Activated CD8-positive, alpha-beta memory T cell treated with anti-CD3 and anti-CD28 coated beads, Interleukin-2, amount 50 U/mL, for 48 hours (primary cell): ENCODE measurements around the gene LSAMP.

Source experiments
- DNase-seq: peaks from one replicate; pipeline ENCODE4 v3.0.0-alpha.2; 2020

The LSAMP gene

DNA sequence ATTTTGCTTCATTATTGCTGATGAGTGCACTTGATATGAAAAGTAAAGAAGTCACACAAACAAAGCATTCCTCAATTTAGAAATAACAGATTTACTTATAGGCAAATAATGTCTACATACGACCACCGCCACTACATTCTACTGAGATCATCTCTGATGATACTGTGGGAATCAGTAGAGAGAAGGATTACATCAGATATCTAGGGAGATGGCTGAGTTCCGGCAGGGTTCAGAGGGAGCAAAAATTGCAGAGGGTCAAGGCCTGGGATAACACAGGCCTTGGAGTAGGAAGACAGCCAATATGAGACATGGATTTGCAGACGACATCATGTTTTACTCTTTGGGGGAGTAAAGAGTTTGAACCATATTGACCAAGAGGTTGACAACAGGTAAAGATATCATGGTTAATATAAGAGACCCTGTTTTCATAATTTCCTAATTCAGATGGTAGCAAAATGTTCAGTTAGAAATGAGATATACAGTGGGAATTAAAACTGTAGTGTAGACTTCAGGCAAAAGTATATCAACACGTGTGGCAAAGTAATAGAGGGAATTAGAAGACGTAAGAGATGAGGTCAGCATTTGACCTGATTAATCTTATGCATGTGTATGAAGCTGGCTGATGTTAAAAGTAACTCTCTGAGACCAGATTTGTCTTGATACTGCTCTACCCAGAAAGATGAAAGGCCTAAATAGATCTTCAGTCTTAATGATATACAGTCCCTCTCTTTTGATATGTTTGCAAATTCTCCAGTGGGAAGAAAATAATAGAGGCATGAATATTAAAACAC, 15.6 kb downstream of the LSAMP start:
- DNase-seq = no peak

DNA sequence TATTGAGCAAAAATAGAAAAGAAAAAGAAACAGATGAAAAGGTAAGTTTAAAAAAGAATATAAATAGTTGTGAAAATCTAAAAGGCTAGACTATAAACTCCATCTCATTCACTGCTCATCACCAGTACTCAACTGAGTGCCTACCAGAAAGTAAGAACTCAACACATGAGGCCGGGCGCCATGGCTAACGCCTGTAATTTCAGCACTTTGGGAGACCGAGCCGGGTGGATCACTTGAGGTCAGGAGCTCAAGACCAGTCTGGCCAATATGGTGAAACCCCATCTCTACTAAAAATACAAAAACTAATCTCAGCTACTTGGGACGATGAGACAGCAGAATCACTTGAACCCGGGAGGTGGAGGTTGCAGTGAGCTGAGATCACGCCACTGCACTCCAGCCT, 19.3 kb downstream of the LSAMP start:
- DNase-seq = no peak

DNA sequence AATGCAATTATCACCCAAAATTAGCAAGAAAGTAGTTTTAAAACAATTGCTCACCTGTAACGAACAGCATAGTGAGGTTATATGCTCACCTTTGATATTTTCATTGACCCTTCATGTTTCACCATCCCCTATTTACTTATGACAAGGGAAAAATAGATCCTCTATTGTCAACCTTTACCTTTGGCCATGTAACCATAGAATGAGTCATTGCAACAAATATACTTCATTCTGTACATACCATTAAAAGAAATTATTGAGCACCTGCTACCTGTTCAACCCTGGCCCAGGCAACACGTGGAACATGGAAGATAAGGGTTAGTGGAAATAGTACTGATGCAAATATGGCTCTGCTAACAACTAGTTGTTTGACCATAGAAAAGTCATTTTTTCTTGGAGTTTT, 20.2 kb downstream of the LSAMP start:
- no peak for DNase-seq

DNA sequence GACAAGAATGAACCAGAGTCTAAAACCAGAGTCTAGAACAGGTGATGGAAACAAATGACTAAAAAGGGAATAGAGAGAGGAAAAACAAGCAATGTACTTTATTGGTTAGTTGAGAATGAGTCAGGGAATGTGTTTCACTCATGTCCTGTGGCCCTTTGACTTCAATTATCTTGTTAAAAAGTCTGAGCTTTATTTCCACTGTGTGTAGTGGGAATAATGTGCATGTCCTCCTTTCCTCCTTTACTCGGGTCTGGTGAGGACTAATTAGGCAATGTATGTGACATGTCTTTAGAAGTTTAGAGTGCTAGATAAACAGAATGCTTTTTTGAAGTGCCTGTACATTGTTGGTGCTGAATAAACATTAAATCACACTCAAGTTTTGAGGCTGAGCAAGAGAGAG, 21.3 kb downstream of the LSAMP start:
- DNase-seq = no peak

DNA sequence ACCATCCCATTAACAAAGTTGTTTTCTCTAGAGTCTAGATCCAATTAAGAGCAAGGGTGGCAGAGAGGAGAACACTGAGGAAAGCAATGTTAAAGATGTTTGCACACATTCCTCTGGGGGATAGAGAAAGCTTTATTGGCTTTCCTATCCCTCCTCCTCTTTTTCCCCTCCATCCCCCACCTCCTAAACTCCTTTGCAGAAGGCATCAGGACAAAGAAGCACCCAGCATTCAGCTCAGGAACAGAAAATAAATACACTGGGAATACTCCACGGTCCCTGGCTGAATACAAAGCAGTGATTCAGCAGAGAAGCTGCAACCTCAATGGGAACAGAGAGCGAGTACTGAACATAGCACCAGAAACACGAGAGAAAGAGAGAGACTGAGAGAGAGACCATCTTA, 21.9 kb downstream of the LSAMP start:
- DNase-seq = no peak

DNA sequence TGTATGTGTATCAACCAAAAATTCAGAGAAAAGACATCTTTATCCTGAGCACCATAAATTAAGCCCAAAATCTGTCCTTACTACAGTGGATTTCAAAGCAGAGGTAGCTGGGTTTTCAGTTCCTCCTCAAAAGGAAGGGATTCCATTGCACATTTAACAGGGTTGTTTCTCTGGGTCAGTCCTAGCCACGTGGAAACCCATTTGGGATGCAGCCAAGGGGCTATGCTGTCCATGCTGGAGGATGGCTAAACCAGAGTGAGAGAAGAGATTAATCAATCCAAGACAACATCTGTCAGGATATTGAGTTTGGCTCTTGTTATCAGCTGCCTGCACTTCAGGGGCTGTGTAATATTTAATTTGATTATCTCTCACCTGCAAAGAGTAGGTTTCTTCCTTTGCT, 28.1 kb downstream of the LSAMP start:
- DNase-seq = no peak

DNA sequence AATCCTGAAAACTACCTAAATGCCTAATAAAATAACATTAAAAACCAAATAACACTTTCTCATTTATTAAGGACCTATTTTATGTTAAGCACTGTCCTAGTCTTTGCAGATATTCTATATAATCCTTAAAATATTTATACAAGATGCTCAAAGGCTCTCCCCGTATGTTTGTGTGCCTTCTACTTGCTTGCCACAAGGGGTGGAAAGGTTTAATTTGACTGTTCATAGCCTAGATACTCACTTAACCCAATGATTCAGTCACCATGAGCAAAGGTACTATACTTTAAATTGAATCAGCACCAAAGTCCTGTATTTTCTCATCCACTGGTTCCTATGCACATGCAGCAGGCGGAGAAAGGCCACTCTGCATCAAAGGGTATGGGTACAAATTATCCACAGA, 32.0 kb downstream of the LSAMP start:
- DNase-seq = no peak

DNA sequence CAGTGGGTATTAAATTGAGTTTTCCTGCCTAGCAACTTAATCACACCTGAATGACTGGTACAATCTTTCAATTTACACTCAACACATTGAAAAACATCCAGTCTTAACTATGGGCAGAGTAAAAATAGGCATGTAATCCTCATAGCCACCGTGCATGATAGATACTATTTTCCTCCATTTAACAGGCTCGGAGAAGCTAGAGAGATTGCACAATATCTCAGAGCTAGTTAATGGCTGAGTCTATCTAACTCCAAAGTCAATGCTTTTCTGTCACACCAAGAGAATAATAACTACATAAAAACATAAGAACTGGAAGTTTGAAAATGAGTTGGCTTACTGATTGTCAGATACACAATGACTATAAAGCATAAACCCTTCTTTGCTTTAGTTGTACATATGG, 36.8 kb downstream of the LSAMP start:
- DNase-seq = no peak

DNA sequence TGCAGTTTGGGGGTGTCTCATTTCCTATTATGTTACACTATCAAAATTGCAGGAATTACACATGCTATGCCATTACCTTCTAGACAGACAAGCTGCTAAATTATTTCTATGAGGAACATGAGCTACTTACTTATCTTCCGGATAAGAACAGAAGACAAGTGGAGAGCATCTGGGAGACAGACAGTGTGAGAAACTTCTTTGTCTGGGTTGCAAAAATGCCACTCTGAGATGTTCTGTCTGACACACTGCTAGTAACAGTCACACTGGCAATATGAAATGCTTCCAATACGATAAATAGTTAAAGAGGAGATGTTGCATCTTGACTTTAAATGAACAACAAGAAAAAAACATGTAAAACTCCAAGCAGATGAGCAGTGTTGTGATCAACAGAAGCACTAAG, 40.1 kb downstream of the LSAMP start:
- DNase-seq = no peak

DNA sequence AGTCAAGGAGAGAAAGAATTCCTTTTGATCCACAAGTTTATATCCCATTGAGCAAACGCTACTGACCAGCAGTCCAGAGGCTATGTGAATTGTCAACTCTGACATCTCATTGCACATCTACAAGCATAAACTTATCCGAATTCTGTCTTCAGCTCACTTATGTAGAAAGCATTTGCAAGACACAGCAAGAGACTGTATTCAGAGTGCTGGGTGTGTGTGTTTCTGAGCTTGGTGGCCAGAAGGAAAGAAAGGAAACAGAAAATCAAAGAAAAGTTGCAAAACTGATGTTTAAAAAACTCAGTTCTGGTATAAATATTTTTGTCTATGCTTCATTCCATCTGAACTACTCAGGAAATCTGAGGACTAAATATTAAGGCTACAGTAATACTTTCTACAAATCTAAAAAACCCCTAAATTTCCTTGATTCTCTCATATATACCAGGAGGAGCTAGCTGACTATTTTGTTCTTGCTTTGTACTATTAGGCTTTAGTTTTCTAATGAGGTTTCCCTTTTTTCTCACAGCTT, 45.5 kb downstream of the LSAMP start:
- no peak for DNase-seq

DNA sequence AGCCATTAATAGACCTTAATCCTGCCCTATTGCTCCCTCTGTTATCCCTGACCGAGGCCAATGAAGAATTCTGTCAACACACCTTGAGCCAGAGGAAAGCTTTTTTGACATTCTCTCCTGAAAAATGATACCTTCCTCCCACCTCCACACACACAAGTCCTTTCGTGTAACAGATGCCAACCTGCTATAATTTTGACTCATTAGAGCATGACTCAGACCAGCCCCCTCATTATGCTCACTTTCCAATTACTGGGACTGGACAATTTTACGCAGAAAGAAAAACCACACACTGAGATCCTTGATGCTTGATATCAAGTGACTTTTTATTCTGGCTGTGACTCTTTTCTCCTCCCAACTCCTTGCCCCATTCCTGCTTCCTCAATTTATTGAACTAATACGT, 50.9 kb downstream of the LSAMP start:
- no peak for DNase-seq

DNA sequence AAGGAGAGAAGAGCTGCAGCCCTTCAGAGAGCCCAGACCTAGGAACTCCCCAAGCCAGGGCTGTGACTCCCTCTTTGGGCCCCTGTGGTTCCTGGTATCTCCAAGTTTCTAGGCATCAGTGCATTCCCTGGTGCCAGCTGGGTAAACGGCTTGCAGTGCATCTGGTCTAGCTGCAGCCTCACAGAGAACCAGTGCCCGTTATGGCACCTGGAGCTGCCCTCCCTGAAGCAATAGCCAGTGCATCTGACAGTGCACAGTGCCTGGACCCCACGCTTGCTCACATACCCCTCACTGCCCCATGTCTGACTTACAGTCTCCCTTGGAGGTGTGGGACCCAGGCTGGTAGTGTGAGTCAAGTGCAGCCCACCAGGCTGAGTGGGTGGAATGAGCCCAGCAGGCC, 52.1 kb downstream of the LSAMP start:
- no peak for DNase-seq

DNA sequence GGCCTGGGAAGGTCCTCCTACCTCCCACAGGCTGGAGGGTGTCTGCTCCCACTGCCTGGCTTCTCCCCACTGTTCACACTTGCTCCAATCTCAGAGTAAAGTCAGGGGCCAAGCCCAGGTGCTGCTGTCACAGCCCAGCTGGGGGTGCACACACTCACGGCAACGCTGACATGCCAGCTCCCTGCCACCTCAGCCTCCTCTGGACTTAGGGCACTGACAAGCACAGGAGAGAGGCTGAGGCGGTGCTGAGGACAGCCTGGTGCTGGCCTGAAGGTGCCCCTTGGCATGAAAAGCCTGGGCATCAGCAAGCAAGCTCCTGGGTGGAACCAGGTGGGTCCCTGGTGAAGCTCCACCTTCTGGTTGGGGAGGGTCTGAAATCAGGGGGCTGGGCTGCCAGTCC, 53.0 kb downstream of the LSAMP start:
- DNase-seq = no peak

DNA sequence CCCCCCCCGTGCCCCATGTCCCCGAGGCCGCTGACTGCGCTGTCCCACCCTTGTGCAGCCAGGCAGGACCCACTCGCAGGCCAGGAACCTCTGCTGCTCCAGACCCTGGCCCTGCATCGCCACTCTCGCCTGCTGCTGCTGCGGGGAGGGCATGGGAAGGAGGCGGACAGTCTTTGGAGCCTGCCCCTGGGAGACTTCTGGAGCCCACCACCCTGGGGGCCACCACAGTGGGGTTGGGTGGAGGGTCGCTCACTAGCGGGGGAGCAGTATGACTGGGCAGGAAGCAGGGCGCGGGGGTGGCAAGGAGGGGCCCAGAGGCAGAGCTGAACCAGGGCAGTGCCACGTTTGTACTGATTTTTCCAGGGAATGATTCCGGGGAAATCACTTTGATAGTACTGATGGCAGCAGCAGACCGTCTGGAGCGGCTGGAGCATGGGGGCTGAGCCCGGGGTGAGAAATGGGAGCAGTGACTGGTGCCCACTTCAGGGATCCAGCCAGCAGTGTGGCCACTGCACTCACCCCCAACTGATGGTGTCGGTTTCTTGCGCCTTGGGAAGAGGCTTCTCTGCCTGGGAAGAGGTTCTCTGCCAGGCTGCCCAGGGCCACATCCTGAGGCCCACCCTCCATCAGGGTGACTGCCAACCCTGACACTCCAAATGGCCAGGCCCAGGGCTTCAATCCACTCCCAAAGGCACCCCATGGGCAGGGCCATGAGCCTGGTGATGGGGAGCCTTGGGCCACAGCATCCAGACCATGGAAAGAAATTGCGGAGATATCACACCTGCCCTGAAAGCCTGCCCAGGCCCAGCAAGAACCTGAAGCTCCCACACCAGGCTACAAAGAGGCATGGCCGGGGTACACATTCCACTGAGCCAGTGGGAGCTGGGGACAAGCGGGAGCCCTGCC, 53.7 kb downstream of the LSAMP start:
- no peak for DNase-seq

DNA sequence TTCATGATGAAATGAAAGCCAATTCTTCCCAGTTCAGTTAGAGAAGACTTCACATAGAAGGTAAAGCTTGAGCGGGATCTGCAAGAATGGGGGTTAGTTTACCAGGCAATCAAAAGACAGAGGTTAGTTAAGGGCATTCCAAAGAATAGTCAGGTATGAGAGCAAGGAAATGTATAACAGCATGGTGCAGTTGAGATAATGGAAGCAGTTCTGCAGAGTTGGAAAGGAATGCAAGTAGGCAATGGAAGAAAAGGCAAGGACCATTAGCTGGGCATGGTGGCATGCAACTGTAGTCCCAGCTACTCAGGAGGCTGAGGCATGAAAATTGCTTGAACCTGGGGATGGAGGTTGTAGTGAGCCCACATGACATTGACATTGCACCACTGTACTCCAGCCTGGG, 55.0 kb downstream of the LSAMP start:
- DNase-seq = no peak

DNA sequence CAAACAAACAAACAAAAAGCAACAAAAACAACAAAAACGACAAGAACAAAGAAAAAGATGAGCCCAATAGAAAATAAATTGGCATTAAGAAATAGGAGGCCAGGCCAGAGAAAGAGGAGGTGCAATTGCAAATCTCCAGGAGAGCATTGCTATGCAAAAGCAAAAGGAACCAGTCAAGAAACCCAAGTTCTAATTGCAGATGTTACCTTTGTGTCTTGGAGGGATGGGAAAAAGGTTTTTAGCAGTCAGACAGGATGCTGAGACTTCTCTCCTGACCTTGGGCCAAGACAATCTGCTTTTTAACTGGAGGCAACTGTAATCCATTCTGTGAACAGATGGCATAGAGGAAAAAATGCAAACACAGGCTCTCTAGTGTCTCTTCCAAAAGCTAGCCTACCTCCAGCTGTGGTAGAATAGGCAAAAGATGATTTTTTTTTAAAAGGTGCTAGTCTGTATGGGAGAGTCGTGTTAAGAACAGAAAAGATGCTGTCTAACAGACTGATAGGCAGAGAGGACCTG, 56.4 kb downstream of the LSAMP start:
- DNase-seq = no peak

DNA sequence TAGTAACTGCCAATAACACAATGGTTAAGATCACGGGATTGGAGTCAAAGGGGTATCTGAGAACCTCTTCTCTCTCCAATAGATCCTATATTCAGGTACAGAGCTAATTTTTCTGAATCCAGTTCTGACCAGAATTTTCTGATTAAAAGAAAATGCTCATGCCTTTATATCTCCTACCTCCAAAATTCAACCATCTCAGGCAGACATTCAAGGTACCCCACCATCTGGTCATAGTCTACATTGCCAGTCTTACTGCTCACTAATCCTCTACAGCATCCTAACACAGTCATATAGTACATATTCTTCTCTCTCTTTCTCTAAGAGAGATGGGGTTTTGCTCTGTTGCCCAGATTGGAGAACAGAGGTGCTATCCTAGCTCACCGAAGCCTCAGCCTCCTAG, 59.1 kb downstream of the LSAMP start:
- no peak for DNase-seq

DNA sequence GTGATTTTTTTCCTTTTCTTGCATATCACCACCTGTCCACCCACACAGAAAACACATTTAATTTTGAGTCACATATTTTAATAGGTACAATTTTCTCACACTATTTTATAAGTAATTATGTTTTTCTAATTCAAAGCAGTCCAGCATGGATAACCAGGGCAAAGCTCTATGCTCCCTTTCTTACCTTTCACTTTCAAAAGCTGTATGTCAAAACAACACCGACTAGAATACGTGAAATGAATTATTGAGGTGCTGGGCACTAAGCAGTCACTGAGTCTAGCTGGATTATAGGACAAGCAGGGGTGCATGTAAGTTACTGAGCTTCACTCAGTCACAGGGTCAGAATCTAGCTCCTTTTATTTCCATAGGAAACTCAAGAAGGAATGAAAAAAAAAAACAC, 60.6 kb downstream of the LSAMP start:
- DNase-seq = no peak

DNA sequence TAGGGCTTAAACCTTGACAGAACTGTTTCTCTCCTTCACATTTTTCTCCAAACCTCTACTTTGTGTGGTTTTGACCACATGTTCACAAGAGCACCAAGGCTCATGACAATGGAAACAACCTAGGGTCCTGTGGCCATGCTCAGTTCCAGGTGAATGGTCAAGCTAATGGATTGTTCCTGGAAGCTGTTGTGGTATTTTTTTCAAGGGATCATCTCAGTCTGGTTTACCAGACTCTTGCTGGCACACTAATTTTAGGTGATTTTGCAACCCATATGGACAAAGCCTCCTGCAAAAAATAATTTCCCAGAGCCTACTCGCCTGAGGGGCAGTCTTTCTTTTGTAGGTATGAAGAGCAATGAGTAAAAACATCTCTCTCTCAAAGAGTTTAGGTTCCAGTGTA, 67.2 kb downstream of the LSAMP start:
- DNase-seq = no peak

DNA sequence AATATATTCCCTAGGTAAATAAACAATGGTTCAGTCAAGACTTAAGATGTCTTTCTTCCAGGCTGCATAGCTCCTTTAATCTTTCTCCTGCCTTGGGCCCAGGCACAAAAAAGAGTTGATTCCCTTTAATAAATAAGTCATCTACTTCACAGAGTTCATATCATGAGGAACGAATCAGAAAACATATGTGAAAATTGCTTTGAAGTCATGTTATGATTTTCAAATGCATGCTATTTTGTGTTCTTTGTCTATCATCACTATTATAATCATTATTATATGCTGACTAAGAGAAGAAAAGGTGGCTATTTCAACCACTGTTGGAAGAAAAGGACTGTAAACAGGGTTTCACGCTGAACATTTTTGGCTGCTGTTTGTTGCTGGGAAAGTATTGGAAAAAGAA, 70.4 kb downstream of the LSAMP start:
- no peak for DNase-seq

DNA sequence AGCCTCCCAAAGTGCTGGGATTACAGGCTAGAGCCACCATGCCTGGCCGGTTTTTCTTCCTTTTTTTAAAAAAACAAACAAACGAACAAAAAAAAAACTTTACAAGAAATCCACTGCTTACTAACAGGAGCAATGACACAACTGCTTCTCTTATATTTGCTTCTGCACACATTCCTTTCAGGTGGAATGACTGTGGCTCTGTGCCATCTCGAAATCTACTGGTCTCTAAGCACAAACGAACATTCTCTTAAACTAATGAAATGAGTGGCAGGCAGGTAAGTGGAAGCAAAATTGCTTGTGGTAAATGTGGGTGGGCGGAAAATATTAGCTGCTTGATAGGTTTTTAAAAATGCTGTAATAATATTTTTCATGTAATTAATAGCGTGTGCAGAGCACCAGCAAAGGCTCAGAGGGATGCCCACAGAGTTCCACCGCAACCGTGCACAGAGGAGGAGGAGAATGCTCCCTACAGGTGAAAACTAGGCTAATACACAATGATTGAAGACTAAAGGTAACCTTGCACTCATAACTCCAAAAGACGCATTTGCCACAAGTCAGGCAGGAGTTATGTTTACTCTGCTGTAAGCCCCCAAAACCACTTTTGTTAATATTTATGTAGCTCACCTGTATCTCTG, 77.4 kb downstream of the LSAMP start:
- no peak for DNase-seq

DNA sequence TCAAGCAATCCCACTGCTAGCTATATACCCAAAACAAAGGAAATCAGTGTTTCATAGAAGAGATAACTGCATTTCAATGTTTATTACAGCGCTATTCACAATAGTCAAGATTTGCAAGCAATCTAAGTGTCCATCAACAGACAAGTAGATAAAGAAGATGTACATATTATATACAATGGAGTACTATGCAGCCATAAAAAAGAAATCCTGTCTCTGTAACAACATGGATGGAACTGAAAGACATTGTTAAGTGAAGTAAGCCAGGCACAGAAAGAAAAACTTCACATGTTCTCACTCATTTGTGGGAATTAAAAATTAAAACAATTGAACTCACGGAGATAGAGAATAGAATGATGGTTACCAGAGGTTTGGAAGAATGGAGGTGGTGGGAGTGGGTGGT, 89.2 kb downstream of the LSAMP start:
- DNase-seq = no peak

DNA sequence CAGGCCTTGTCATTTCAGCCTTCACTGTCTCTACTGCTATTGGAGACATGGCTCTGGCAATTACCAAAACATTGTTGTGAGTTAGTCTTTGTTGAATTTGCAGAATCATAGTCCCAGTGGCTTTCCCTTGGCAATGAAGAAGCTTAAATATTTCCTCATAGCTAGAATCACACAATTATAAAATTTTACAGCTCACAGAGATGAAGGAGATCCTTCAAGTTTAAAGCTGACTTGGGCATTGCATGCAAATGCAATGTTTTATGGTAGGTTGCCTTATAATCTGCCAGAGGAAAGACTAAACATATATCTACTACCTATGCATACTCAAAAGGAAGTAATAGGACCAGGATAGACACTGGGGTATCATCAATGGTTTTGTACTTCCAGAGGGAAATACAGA, 90.9 kb downstream of the LSAMP start:
- no peak for DNase-seq
